WTC11 (cell line): Measurements from ENCODE around the gene VMAC. TPM values are rescaled to one million over a fixed set of nuclear protein-coding genes. Genes with fewer than 3 reads are reported as not detected.

Source experiments
- ATAC-seq: fragments of 200-7000 bp; cut with Tn5 transposase; 2 replicates; pipeline ENCODE4 v1.10.0; 2021; ENCODE audit warnings: mild to moderate bottlenecking, moderate library complexity
- CTCF ChIA-PET: fragments of 300-600 bp; sonication (Branson Sonifier 250); formaldehyde crosslinking; loops from one replicate; lab custom pipeline; 2021; ENCODE audit warnings: antibody characterized with exemption; lab: Charles Lee
- POLR2A ChIA-PET: fragments of 350-600 bp; sonication (Branson Sonifier 250); formaldehyde crosslinking; loops from one replicate; lab custom pipeline; 2021; ENCODE audit warnings: antibody characterized with exemption; lab: Charles Lee
- DNase-seq: peaks from one replicate; pipeline ENCODE4 v3.0.0; 2021; ENCODE audit warnings: low spot score
- H3K27ac Mint-ChIP-seq: 2 replicates; pipeline ENCODE4 v1.8.0; 2021; ENCODE audit warnings: mixed read lengths
- H3K27me3 Mint-ChIP-seq: 2 replicates; pipeline ENCODE4 v1.8.0; 2021; ENCODE audit warnings: low read depth, mild to moderate bottlenecking, moderate library complexity, mixed read lengths
- H3K36me3 Mint-ChIP-seq: 2 replicates; pipeline ENCODE4 v1.8.0; 2021; ENCODE audit warnings: mixed read lengths
- H3K4me1 Mint-ChIP-seq: 2 replicates; pipeline ENCODE4 v1.8.0; 2022; ENCODE audit warnings: mixed read lengths
- H3K4me3 Mint-ChIP-seq: 2 replicates; pipeline ENCODE4 v1.8.0; 2021; ENCODE audit warnings: mild to moderate bottlenecking, moderate library complexity, mixed read lengths
- H3K9me3 Mint-ChIP-seq: 2 replicates; pipeline ENCODE4 v1.8.0; 2021; ENCODE audit warnings: mixed read lengths
- ATF1 ChIP-seq: sonication (generic); formaldehyde crosslinking; IDR thresholded peaks from 2 replicates; pipeline ENCODE4 v1.8.1; 2023; ENCODE audit warnings: mild to moderate bottlenecking, moderate library complexity, missing genetic modification reagents
- CBFB ChIP-seq: sonication (generic); formaldehyde crosslinking; IDR thresholded peaks from 2 replicates; pipeline ENCODE4 v1.8.1; 2022; ENCODE audit warnings: mild to moderate bottlenecking, low read depth, missing genetic modification reagents
- MXD4 ChIP-seq: fragments of 250-450 bp; sonication (Bioruptor Pico); IDR thresholded peaks from 2 replicates; pipeline ENCODE4 v1.8.0; 2021; ENCODE audit warnings: mild to moderate bottlenecking, moderate library complexity, borderline replicate concordance
- MYBL2 ChIP-seq: sonication (generic); formaldehyde crosslinking; IDR thresholded peaks from 2 replicates; pipeline ENCODE4 v1.8.1; 2023; ENCODE audit warnings: mild to moderate bottlenecking, moderate library complexity, missing genetic modification reagents
- OVOL2 ChIP-seq: fragments of 250-450 bp; sonication (Bioruptor Pico); IDR thresholded peaks from 2 replicates; pipeline ENCODE4 v1.9.0; 2021; ENCODE audit warnings: mild to moderate bottlenecking, borderline replicate concordance
- PRRX2 ChIP-seq: fragments of 250-450 bp; sonication (Bioruptor Pico); IDR thresholded peaks from 2 replicates; pipeline ENCODE4 v1.8.0; 2021; ENCODE audit warnings: mild to moderate bottlenecking
- TEAD1 ChIP-seq: sonication (generic); formaldehyde crosslinking; IDR thresholded peaks from 2 replicates; pipeline ENCODE4 v1.8.0; 2022; ENCODE audit warnings: mild to moderate bottlenecking, missing genetic modification reagents
- TEAD4 ChIP-seq: sonication (generic); formaldehyde crosslinking; IDR thresholded peaks from 2 replicates; pipeline ENCODE4 v1.8.0; 2022; ENCODE audit warnings: mild to moderate bottlenecking, missing genetic modification reagents
- ZNF263 ChIP-seq: sonication (generic); formaldehyde crosslinking; IDR thresholded peaks from 2 replicates; pipeline ENCODE4 v1.8.1; 2022; ENCODE audit warnings: low read depth, mild to moderate bottlenecking, moderate library complexity, missing genetic modification reagents
- ZNF317 ChIP-seq: sonication (generic); formaldehyde crosslinking; IDR thresholded peaks from 2 replicates; pipeline ENCODE4 v1.8.1; 2023; ENCODE audit warnings: low read depth, mild to moderate bottlenecking, moderate library complexity, missing genetic modification reagents, borderline replicate concordance
- ZNF396 ChIP-seq: fragments of 250-450 bp; sonication (Bioruptor Pico); IDR thresholded peaks from 2 replicates; pipeline ENCODE4 v1.8.0; 2021; ENCODE audit warnings: mild to moderate bottlenecking, moderate library complexity, borderline replicate concordance
- ZNF416 ChIP-seq: fragments of 250-450 bp; sonication (Bioruptor Pico); IDR thresholded peaks from 2 replicates; pipeline ENCODE4 v1.9.0; 2021; ENCODE audit warnings: mild to moderate bottlenecking, inconsistent platforms
- ZNF423 ChIP-seq: fragments of 250-450 bp; sonication (Bioruptor Pico); IDR thresholded peaks from 2 replicates; pipeline ENCODE4 v2.1.2; 2022; ENCODE audit warnings: mild to moderate bottlenecking, moderate library complexity
- total RNA-seq: library from RNA; stranded (reverse); gene quantifications from 3 replicates; pipeline ENCODE4 v1.2.3, GENCODE V29; 2021
- TF ChIP-seq, protein P1 (sequence below): sonication (generic); formaldehyde crosslinking; IDR thresholded peaks from 2 replicates; pipeline ENCODE4 v1.8.0; 2023; ENCODE audit warnings: missing genetic modification reagents, mild to moderate bottlenecking, borderline replicate concordance
- TF ChIP-seq, protein P2 (sequence below): sonication (generic); formaldehyde crosslinking; IDR thresholded peaks from 2 replicates; pipeline ENCODE4 v1.8.0; 2022; ENCODE audit warnings: mild to moderate bottlenecking, missing genetic modification reagents
- TF ChIP-seq, protein P3 (sequence below): sonication (generic); formaldehyde crosslinking; conservative IDR thresholded peaks from 2 replicates; pipeline ENCODE4 v1.8.1; 2022; ENCODE audit warnings: mild to moderate bottlenecking, missing genetic modification reagents
- TF ChIP-seq, protein P4 (sequence below): sonication (generic); formaldehyde crosslinking; IDR thresholded peaks from 2 replicates; pipeline ENCODE4 v1.8.0; 2022; ENCODE audit warnings: mild to moderate bottlenecking, missing genetic modification reagents
- TF ChIP-seq, protein P5 (sequence below): sonication (generic); formaldehyde crosslinking; IDR thresholded peaks from 2 replicates; pipeline ENCODE4 v1.8.0; 2023; ENCODE audit warnings: missing genetic modification reagents

The VMAC gene
- total RNA-seq, 1 experiment from 2014 or later: 2.5 TPM

DNA sequence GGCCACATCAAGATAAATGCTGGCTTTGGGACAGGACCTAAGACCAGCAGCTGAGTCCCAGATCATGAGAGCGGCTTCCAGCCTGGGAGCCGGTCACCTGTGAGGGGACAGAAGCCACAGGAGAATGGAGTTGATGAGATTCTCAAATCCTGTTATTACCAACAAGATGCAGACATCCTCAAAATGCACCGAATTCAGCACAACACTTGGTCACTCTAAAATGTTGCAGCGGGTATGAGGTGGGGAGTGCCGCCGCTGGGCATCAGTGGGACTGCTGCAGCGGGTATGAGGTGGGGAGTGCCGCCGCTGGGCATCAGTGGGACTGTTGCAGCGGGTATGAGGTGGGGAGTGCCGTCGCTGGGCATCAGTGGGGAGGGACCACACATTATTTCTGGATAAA, 52.1 kb downstream of the VMAC start (continued):
- TF ChIP-seq, protein P1, sequence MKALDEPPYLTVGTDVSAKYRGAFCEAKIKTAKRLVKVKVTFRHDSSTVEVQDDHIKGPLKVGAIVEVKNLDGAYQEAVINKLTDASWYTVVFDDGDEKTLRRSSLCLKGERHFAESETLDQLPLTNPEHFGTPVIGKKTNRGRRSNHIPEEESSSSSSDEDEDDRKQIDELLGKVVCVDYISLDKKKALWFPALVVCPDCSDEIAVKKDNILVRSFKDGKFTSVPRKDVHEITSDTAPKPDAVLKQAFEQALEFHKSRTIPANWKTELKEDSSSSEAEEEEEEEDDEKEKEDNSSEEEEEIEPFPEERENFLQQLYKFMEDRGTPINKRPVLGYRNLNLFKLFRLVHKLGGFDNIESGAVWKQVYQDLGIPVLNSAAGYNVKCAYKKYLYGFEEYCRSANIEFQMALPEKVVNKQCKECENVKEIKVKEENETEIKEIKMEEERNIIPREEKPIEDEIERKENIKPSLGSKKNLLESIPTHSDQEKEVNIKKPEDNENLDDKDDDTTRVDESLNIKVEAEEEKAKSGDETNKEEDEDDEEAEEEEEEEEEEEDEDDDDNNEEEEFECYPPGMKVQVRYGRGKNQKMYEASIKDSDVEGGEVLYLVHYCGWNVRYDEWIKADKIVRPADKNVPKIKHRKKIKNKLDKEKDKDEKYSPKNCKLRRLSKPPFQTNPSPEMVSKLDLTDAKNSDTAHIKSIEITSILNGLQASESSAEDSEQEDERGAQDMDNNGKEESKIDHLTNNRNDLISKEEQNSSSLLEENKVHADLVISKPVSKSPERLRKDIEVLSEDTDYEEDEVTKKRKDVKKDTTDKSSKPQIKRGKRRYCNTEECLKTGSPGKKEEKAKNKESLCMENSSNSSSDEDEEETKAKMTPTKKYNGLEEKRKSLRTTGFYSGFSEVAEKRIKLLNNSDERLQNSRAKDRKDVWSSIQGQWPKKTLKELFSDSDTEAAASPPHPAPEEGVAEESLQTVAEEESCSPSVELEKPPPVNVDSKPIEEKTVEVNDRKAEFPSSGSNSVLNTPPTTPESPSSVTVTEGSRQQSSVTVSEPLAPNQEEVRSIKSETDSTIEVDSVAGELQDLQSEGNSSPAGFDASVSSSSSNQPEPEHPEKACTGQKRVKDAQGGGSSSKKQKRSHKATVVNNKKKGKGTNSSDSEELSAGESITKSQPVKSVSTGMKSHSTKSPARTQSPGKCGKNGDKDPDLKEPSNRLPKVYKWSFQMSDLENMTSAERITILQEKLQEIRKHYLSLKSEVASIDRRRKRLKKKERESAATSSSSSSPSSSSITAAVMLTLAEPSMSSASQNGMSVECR (CRISPR knock-in tag): no peak
- TF ChIP-seq ZNF317 (CRISPR knock-in tag) (no peak), TEAD4 (no peak)

DNA sequence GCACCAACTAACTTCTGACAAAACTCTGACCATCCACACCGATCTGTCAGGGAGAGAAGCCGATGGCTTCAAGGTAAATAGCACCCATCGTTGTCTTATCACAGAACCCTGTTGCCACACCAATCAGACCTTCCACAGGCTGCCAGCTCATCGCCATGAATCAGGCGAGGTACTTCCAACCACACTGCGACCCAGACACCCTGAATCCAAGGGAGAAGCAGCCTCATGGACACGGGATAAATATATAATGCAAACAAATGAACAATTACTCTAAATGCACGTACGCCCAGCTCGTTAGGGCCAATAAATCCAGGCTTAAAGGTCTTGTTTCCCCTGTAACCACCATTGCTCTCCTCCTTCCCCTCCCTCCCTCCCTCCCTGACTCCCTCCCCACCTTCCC, 52.5 kb downstream of the VMAC start:
- no peak for DNase-seq
- Mint-ChIP-seq H3K9me3 (no peaks in the 10 kb centered on the region), H3K36me3 (no peaks in the 10 kb centered on the region), H3K27ac (no peak overlapping the region), H3K4me1 (peaks cover 84% of the 10 kb centered on the region), H3K4me3 (no peak overlapping the region), H3K27me3 (no peaks in the 10 kb centered on the region)
- ATAC-seq: no peak
- TF ChIP-seq ZNF423 (CRISPR knock-in tag) (no peak), PRRX2 (CRISPR knock-in tag) (no peak), MYBL2 (no peak), TEAD1 (CRISPR knock-in tag) (no peak), ZNF416 (CRISPR knock-in tag) (no peak), ZNF263 (no peak), ATF1 (CRISPR knock-in tag) (no peak), ZNF396 (CRISPR knock-in tag) (no peak), OVOL2 (no peak), MXD4 (CRISPR knock-in tag) (no peak), CBFB (CRISPR knock-in tag) (no peak)
- TF ChIP-seq, protein P2, sequence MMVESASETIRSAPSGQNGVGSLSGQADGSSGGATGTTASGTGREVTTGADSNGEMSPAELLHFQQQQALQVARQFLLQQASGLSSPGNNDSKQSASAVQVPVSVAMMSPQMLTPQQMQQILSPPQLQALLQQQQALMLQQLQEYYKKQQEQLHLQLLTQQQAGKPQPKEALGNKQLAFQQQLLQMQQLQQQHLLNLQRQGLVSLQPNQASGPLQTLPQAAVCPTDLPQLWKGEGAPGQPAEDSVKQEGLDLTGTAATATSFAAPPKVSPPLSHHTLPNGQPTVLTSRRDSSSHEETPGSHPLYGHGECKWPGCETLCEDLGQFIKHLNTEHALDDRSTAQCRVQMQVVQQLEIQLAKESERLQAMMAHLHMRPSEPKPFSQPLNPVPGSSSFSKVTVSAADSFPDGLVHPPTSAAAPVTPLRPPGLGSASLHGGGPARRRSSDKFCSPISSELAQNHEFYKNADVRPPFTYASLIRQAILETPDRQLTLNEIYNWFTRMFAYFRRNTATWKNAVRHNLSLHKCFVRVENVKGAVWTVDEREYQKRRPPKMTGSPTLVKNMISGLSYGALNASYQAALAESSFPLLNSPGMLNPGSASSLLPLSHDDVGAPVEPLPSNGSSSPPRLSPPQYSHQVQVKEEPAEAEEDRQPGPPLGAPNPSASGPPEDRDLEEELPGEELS: no peak
- TF ChIP-seq, protein P3, sequence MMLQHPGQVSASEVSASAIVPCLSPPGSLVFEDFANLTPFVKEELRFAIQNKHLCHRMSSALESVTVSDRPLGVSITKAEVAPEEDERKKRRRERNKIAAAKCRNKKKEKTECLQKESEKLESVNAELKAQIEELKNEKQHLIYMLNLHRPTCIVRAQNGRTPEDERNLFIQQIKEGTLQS: no peak
- TF ChIP-seq, protein P4, sequence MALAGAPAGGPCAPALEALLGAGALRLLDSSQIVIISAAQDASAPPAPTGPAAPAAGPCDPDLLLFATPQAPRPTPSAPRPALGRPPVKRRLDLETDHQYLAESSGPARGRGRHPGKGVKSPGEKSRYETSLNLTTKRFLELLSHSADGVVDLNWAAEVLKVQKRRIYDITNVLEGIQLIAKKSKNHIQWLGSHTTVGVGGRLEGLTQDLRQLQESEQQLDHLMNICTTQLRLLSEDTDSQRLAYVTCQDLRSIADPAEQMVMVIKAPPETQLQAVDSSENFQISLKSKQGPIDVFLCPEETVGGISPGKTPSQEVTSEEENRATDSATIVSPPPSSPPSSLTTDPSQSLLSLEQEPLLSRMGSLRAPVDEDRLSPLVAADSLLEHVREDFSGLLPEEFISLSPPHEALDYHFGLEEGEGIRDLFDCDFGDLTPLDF (CRISPR knock-in tag): no peak
- TF ChIP-seq, protein P5, sequence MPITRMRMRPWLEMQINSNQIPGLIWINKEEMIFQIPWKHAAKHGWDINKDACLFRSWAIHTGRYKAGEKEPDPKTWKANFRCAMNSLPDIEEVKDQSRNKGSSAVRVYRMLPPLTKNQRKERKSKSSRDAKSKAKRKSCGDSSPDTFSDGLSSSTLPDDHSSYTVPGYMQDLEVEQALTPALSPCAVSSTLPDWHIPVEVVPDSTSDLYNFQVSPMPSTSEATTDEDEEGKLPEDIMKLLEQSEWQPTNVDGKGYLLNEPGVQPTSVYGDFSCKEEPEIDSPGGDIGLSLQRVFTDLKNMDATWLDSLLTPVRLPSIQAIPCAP (CRISPR knock-in tag): no peak
- ChIA-PET POLR2A (no interaction called here), CTCF (interaction anchor here (1.3 to 5.2 kb wide), 2 partner anchors 11 to 65 kb away, joined by 3 to 41 read pairs; no protein-coding TSS in a partner anchor)
